VCaP (cell line): ENCODE data around the gene ATP5ME.

Experiments used
- H3K27ac ChIP-seq: fragments of 450-650 bp; 2 replicates; pipeline ENCODE4 v1.5.1; 2017
- TF ChIP-seq, protein P1 (sequence below): fragments of 450-650 bp; conservative IDR thresholded peaks from 2 replicates; pipeline ENCODE4 v1.5.1; 2017; ENCODE audit warnings: mild to moderate bottlenecking, moderate library complexity

ATP5ME gene

GRCh38 chr4:633406-633805 lies 40.7 kb downstream of the ATP5ME start:
- TF ChIP-seq, protein P1, sequence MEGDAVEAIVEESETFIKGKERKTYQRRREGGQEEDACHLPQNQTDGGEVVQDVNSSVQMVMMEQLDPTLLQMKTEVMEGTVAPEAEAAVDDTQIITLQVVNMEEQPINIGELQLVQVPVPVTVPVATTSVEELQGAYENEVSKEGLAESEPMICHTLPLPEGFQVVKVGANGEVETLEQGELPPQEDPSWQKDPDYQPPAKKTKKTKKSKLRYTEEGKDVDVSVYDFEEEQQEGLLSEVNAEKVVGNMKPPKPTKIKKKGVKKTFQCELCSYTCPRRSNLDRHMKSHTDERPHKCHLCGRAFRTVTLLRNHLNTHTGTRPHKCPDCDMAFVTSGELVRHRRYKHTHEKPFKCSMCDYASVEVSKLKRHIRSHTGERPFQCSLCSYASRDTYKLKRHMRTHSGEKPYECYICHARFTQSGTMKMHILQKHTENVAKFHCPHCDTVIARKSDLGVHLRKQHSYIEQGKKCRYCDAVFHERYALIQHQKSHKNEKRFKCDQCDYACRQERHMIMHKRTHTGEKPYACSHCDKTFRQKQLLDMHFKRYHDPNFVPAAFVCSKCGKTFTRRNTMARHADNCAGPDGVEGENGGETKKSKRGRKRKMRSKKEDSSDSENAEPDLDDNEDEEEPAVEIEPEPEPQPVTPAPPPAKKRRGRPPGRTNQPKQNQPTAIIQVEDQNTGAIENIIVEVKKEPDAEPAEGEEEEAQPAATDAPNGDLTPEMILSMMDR: no peak
- H3K27ac ChIP-seq: no peak overlapping the region

- no peak overlapping the region for H3K27ac ChIP-seq
- TF ChIP-seq, protein P1: no peak
Measured at GRCh38 chr4:632926-633325, 41.1 kb downstream of the ATP5ME start.

- no peak overlapping the region for H3K27ac ChIP-seq
- TF ChIP-seq, protein P1: no peak
Measured at GRCh38 chr4:632196-632790, 41.8 kb downstream of the ATP5ME start.

DNA sequence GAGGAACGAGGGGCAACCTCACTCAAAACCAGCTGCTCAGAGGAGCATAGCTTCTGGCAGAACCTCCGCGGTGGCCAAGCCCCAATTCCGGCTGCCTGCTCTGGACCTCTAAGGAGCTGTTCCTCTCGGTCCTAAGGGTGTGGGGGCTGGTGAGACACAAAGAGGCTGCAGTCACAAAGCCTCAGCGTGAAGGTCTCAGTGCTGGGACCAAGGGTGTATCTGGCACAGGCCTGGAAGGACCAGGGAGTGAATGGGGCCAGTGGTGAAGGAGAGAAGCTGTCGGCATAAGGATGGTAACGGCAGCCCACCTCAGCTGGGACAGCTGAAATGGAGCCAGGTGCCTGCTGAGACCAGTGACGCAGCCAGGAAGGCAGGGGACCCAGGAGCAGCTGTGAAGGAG lies 43.4 kb downstream of the ATP5ME start:
- TF ChIP-seq, protein P1: no peak
- H3K27ac ChIP-seq: no peak overlapping the region

DNA sequence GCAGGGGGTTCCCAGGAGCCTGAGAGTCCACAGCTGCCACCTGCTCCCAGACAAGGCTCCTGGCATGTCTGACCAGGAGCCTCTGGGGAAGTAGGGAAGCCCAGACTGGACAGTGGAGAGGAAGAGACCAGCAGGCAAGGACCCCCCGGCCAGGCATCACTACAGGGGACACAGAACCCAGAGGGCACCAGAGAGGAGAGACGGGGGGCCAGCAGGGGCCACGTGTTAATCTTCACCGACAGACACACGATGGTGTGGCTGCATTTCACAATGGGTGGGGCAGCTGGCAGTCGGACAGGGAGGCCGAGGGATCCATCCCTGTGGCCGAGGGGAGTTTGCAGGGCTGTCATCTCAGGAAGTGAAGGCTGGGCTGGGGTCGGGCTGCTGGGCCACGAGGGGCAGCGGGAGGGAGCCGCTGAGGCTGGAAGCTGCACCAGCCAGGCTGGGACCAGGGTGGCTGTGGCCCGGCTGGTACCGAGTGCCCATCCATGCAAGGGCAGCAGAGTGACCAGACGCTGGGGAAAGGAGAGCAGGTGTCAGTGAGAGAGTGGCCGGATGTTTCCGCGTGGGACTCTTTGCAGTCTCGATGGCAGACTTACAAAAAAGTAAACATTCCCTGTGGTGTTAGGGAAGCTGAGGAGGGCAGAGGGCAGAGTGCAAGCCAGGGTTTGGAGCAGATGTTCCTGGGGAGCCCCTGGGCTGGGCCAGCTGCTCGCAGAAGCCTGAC lies 44.0 kb downstream of the ATP5ME start:
- TF ChIP-seq, protein P1: no peak
- no peak overlapping the region for H3K27ac ChIP-seq

GRCh38 chr4:629636-629914 lies 44.5 kb downstream of the ATP5ME start:
- TF ChIP-seq, protein P1: no peak
- no peak overlapping the region for H3K27ac ChIP-seq

DNA sequence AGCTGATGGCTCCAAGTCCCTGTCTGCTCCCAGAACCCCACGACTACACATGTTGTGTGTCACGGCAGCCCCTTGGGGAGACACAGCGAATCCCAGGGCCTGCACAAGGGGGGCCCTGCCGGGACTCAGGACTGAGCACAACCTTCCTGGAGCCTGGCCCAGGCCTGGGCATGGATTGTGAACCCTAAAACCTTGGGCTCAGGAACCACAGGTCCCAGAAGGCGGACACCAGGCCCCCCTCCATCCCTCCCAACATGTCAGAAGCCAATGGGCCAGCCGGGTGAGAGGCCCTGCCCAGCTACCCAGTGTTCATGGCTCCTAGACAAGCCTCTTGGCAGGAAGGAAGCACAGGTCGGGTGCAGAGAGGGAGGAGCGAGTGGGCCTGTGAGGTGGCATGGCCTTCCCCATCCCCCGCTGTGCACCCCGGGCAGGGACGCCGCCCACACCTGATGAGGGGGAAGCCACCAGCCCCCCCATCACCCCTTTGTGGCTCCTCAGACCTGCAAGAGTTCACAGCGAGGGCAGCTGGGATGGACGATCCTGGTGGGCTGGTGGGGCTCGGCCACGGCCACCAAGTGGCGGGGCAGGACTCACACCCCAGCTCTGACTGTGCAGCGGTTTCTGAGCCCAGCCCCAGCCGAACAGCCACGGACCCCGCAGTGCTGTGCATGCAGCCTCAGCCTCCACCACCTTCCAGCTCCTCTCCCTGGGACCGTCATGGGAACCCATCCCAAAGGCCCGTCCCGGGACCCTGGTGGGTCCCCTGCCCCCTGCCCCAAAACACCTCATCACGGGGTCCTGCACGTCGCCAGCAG lies 45.0 kb downstream of the ATP5ME start:
- H3K27ac ChIP-seq: no peak overlapping the region
- TF ChIP-seq, protein P1: no peak
